HG02981 (cell line): ENCODE data around the gene SLC4A2.

ENCODE experiments used
- ATAC-seq: cut with Tn5 transposase; IDR thresholded peaks from one replicate; pipeline ENCODE4 v1.9.1; 2021; ENCODE audit warnings: mild to moderate bottlenecking, moderate library complexity; ENCODE audit not compliant: unreplicated experiment

SLC4A2 gene

GRCh38 chr7:151125846-151126481 is 66.6 kb downstream of the SLC4A2 start:
- ATAC-seq = no peak
